HCT116 (cell line): ENCODE results near the gene CACNG3. TPM values are rescaled to one million over a fixed set of nuclear protein-coding genes. Genes with fewer than 3 reads are reported as not detected.

Experiments
- ATAC-seq: fragments of 200-7000 bp; cut with Tn5 transposase; 2 replicates; pipeline ENCODE4 v1.9.1; 2020; ENCODE audit warnings: mild to moderate bottlenecking, moderate library complexity
- BruUV-seq: library from RNA; stranded (reverse); fragments of 400-500 nt; replicated peaks from 2 replicates; lab custom pipeline; 2021; lab: Mats Ljungman, UMichigan
- CTCF ChIA-PET: fragments of 300-600 bp; sonication (Branson Sonifier 250); formaldehyde crosslinking; loops from one replicate; lab custom pipeline; 2021; ENCODE audit warnings: antibody characterized with exemption; lab: Charles Lee
- POLR2A ChIA-PET: fragments of 300-600, 350-600 bp; sonication (Branson Sonifier 250); formaldehyde crosslinking; loops from one replicate; lab custom pipeline; 2021; ENCODE audit warnings: antibody characterized with exemption; lab: Charles Lee
- RAD21 ChIA-PET, 2 experiments: fragments of 300-600 bp; sonication (Branson Sonifier 250); formaldehyde crosslinking; loops; one replicate each; lab custom pipeline; 2023; ENCODE audit warnings: low total read pairs in 2 of 2; ENCODE audit not compliant: uncharacterized antibody in 2 of 2, unreplicated experiment in 2 of 2, low non-redundant PET in 1 of 2; lab: Charles Lee
- DNase-seq: peaks from one replicate; pipeline ENCODE4 v3.0.0-alpha.2; 2010; ENCODE audit warnings: low read depth, low spot score
- H2AFZ ChIP-seq: fragments of 200-600 bp; shearing (Covaris generic), sonication (generic); 2 replicates; pipeline ENCODE4 v1.6.1; 2017; ENCODE audit warnings: low read depth, mixed run types, mixed read lengths, antibody characterized with exemption, low read length; ENCODE audit not compliant: poor library complexity, severe bottlenecking
- H3K27ac ChIP-seq: 2 replicates; pipeline ENCODE4 v1.5.1; 2012; ENCODE audit warnings: low read depth, low read length
- H3K27me3 ChIP-seq: fragments of 200-600 bp; sonication (generic); 2 replicates; pipeline ENCODE4 v1.6.1; 2016; ENCODE audit warnings: mixed run types, low read length, mixed read lengths; ENCODE audit not compliant: insufficient read depth
- H3K36me3 ChIP-seq, 2 experiments: fragments of 200-500 bp in 1 of 2; fragments of 200-600 bp in 1 of 2; sonication (Bioruptor generic) in 1 of 2; sonication (generic) in 1 of 2; 2 replicates each; pipeline versions ENCODE4 v1.5.1 to v1.6.1; 2014 to 2016; ENCODE audit warnings: low read length in 2 of 2, inconsistent platforms in 1 of 2, mixed read lengths in 1 of 2, mixed run types in 1 of 2; ENCODE audit not compliant: insufficient read depth in 2 of 2, control insufficient read depth in 1 of 2
- H3K4me1 ChIP-seq, 2 experiments: fragments of 200-600 bp in 1 of 2; sonication (generic) in 1 of 2; 2 replicates each; pipeline versions ENCODE4 v1.5.1 to v1.6.1; 2012 to 2017; ENCODE audit warnings: low read length in 2 of 2, inconsistent platforms in 1 of 2, mild to moderate bottlenecking in 1 of 2, mixed read lengths in 1 of 2, mixed run types in 1 of 2, moderate library complexity in 1 of 2; ENCODE audit not compliant: insufficient read depth in 2 of 2, control insufficient read depth in 1 of 2
- H3K4me2 ChIP-seq: fragments of 200-600 bp; sonication (generic); 2 replicates; pipeline ENCODE4 v1.6.1; 2017; ENCODE audit warnings: mixed run types, low read length, mixed read lengths
- H3K4me3 ChIP-seq, 2 experiments: fragments of 200-600 bp in 1 of 2; sonication (generic) in 1 of 2; replicated peaks in 1 of 2; 2 replicates each; pipeline ENCODE4 v1.5.1; 2011 to 2016; ENCODE audit warnings: low read length in 2 of 2, control low read depth in 1 of 2, low read depth in 1 of 2, mild to moderate bottlenecking in 1 of 2, mixed read lengths in 1 of 2, mixed run types in 1 of 2
- H3K79me2 ChIP-seq: fragments of 200-600 bp; sonication (generic); 2 replicates; pipeline ENCODE4 v1.6.1; 2017; ENCODE audit warnings: mild to moderate bottlenecking, mixed run types, low read length, moderate library complexity, mixed read lengths; ENCODE audit not compliant: insufficient read depth
- H3K9ac ChIP-seq: fragments of 200-600 bp; sonication (generic); 2 replicates; pipeline ENCODE4 v1.6.1; 2016; ENCODE audit warnings: low read length, mixed read lengths
- H3K9me2 ChIP-seq: fragments of 200-600 bp; sonication (generic), shearing (Covaris generic); 2 replicates; pipeline ENCODE4 v1.6.1; 2017; ENCODE audit warnings: mixed run types, mild to moderate bottlenecking, moderate library complexity; ENCODE audit not compliant: insufficient read depth
- H3K9me3 ChIP-seq, 2 experiments: fragments of 200-500 bp in 1 of 2; fragments of 200-600 bp in 1 of 2; sonication (Bioruptor generic) in 1 of 2; sonication (generic) in 1 of 2; 2 replicates each; pipeline ENCODE4 v1.6.1; 2014 to 2017; ENCODE audit warnings: low read length in 2 of 2, mixed read lengths in 2 of 2, inconsistent platforms in 1 of 2, low read depth in 1 of 2, mild to moderate bottlenecking in 1 of 2, mixed run types in 1 of 2, moderate library complexity in 1 of 2; ENCODE audit not compliant: control insufficient read depth in 1 of 2, insufficient read depth in 1 of 2
- H4K20me1 ChIP-seq: fragments of 200-600 bp; sonication (generic), shearing (Covaris generic); 2 replicates; pipeline ENCODE4 v1.6.1; 2017; ENCODE audit warnings: mixed run types, mild to moderate bottlenecking, moderate library complexity; ENCODE audit not compliant: insufficient read depth
- ATF3 ChIP-seq: IDR thresholded peaks from 2 replicates; pipeline ENCODE4 v1.6.1; 2012
- CBX3 ChIP-seq: IDR thresholded peaks from 2 replicates; pipeline ENCODE4 v1.6.1; 2012; ENCODE audit warnings: low read depth
- CTCF ChIP-seq, 3 experiments: fragments of 200-600 bp in 1 of 3; sonication (generic) in 1 of 3; IDR thresholded peaks in 2 of 3; conservative IDR thresholded peaks in 1 of 3; 2 replicates each; pipeline ENCODE4 v1.5.1; 2012 to 2017; ENCODE audit warnings: low read depth in 2 of 3, low read length in 2 of 3, antibody characterized with exemption in 1 of 3, borderline replicate concordance in 1 of 3, control low read depth in 1 of 3, mild to moderate bottlenecking in 1 of 3, mixed read lengths in 1 of 3, mixed run types in 1 of 3, moderate library complexity in 1 of 3; ENCODE audit not compliant: insufficient read depth in 1 of 3
- FOSL1 ChIP-seq: IDR thresholded peaks from 2 replicates; pipeline ENCODE4 v1.6.1; 2012; ENCODE audit warnings: low read depth
- MAX ChIP-seq: IDR thresholded peaks from 2 replicates; pipeline ENCODE4 v1.6.1; 2012
- POLR2A ChIP-seq: IDR thresholded peaks from 2 replicates; pipeline ENCODE4 v1.7.0; 2011; ENCODE audit warnings: borderline replicate concordance; ENCODE audit not compliant: insufficient read depth, insufficient read length; ENCODE audit errors: extremely low read depth
- RAD21 ChIP-seq: IDR thresholded peaks from 2 replicates; pipeline ENCODE4 v1.6.1; 2012; ENCODE audit warnings: low read depth, mild to moderate bottlenecking
- ZFX ChIP-seq: fragments of 450-650 bp; IDR thresholded peaks from 2 replicates; pipeline ENCODE4 v1.6.1; 2017
- ZNF274 ChIP-seq: fragments of 200-500 bp; sonication (Bioruptor generic); IDR thresholded peaks from 2 replicates; pipeline ENCODE4 v1.6.1; 2014; ENCODE audit warnings: mild to moderate bottlenecking, low read depth, low read length, inconsistent platforms
- intact Hi-C: fragments of 100-400 bp; cut with micrococcal nuclease; formaldehyde crosslinking; loops from 2 replicates; pipeline ENCODE4 v1.10.0; 2022
- total RNA-seq: library from RNA; stranded (reverse); gene quantifications from one replicate; pipeline ENCODE4 v1.2.1, GENCODE V29; 2021; ENCODE audit not compliant: unreplicated experiment

Gene CACNG3
- total RNA-seq, 1 experiment from 2014 or later, result not detected

GRCh38 chr16:24348545-24349290 lies 92.6 kb downstream of the CACNG3 start (continued):
- TF ChIP-seq ATF3 (no peak), FOSL1 (no peak), RAD21 (no peak), CBX3 (no peak), CTCF (IDR thresholded peaks at IDR 0.05 in 2 of 3, conservative IDR thresholded peaks at IDR 0.05 in 1 of 3; ENCODE audit: borderline replicate concordance in 1 of 3, insufficient read depth in 1 of 3, low read depth in 2 of 3, low read length in 2 of 3) (no peak)
- TF ChIP-seq, all 23 proteins: peak for 0

GRCh38 chr16:24349320-24349719 lies 93.2 kb downstream of the CACNG3 start:
- no peaks in the 10 kb centered on the region for H3K36me3 ChIP-seq
- ChIA-PET CTCF (no interaction called here), RAD21 (no interaction called here), POLR2A (no interaction called here)
- no peak overlapping the region for H3K9ac ChIP-seq
- no peaks in the 10 kb centered on the region for H3K79me2 ChIP-seq
- intact Hi-C loops, result no loop called here
- no peaks in the 10 kb centered on the region for H3K9me3 ChIP-seq
- no peak for ATAC-seq
- DNase-seq, result no peak
- no peaks in the 10 kb centered on the region for H4K20me1 ChIP-seq
- H3K9me2 ChIP-seq, result no peaks in the 10 kb centered on the region
- no peak overlapping the region for H3K27ac ChIP-seq
- BruUV-seq, result no TSS peak
- no peaks in the 10 kb centered on the region; a peak in 1 of 4 replicates for H3K4me1 ChIP-seq
- H3K4me2 ChIP-seq, result no peak overlapping the region
- no peak overlapping the region for H2AFZ ChIP-seq
- no peak overlapping the region for H3K4me3 ChIP-seq
- H3K27me3 ChIP-seq, result peaks cover 22% of the 10 kb centered on the region; the same call in 1 of the 2 replicates
- TF ChIP-seq MAX (no peak), CBX3 (no peak), ZNF274 (no peak), ZFX (no peak), POLR2A (no peak), CTCF (IDR thresholded peaks at IDR 0.05 in 2 of 3, conservative IDR thresholded peaks at IDR 0.05 in 1 of 3; ENCODE audit: borderline replicate concordance in 1 of 3, insufficient read depth in 1 of 3, low read depth in 2 of 3, low read length in 2 of 3) (no peak)
- TF ChIP-seq, all 23 proteins: peak for 0
